GM10266 (cell line): Measurements from ENCODE around the gene C16orf92.

ENCODE experiments used
- DNase-seq: peaks from one replicate; pipeline ENCODE4 v3.0.0; 2012; ENCODE audit errors: extremely low spot score
- CTCF ChIP-seq: IDR thresholded peaks from 2 replicates; pipeline ENCODE4 v1.5.1; 2012; ENCODE audit warnings: mild to moderate bottlenecking, low read depth; ENCODE audit not compliant: control insufficient read depth, insufficient read depth; ENCODE audit errors: missing control alignments

Gene C16orf92

GRCh38 chr16:30026449-30026848 lies 3.5 kb downstream of the C16orf92 start:
- no peak for TF ChIP-seq CTCF

GRCh38 chr16:30027588-30028437 lies 4.8 kb downstream of the C16orf92 start:
- no peak for DNase-seq
- TF ChIP-seq CTCF: no peak

More at GRCh38 chr16:30026449-30026848, 3.5 kb downstream of the C16orf92 start:
- DNase-seq: no peak

- no peak for TF ChIP-seq CTCF
- DNase-seq: no peak
These were observed 5.6 kb downstream of the C16orf92 start for GRCh38 chr16:30028438-30029076.

GRCh38 chr16:30030011-30030685 lies 7.2 kb downstream of the C16orf92 start:
- DNase-seq: no peak
- TF ChIP-seq CTCF: no peak

- no peak for TF ChIP-seq CTCF
- no peak for DNase-seq
These were observed 7.9 kb downstream of the C16orf92 start, which contains the start of gene TLCD3B for GRCh38 chr16:30030841-30031413. Gene TLCD3B, minus strand, starts transcription at chr16:30031271. Its CDS starts 744 bp downstream, at chr16:30030527.

- no peak for TF ChIP-seq CTCF
- no peak for DNase-seq
These were observed 8.5 kb downstream of the C16orf92 start for GRCh38 chr16:30031477-30031918.
